K562 (cell line): ENCODE measurements around the gene SEMA3A.

ENCODE experiments used
- CEBPB ChIP-seq: fragments of 450-650 bp; IDR thresholded peaks from 2 replicates; pipeline ENCODE4 v1.6.1; 2016; ENCODE audit warnings: missing genetic modification characterization, missing compliant biosample characterization
- CTCF ChIP-seq, 3 experiments: IDR thresholded peaks in 2 of 3; conservative IDR thresholded peaks in 1 of 3; 2 replicates each; pipeline ENCODE4 v1.5.1; 2011 to 2012; ENCODE audit warnings: low read length in 3 of 3, mild to moderate bottlenecking in 3 of 3, control low read depth in 2 of 3, improper control_type of control experiment in 1 of 3, inconsistent platforms in 1 of 3, low read depth in 1 of 3, mixed read lengths in 1 of 3, moderate library complexity in 1 of 3; ENCODE audit not compliant: insufficient read depth in 2 of 3
- MAX ChIP-seq: sonication (generic); formaldehyde crosslinking; IDR thresholded peaks from 2 replicates; pipeline ENCODE4 v1.9.0; 2022; ENCODE audit warnings: mild to moderate bottlenecking, missing genetic modification reagents
- MGA ChIP-seq: fragments of 450-650 bp; IDR thresholded peaks from 2 replicates; pipeline ENCODE4 v1.6.1; 2016; ENCODE audit warnings: mild to moderate bottlenecking, moderate library complexity
- TAL1 ChIP-seq: fragments of 450-650 bp; IDR thresholded peaks from 2 replicates; pipeline ENCODE4 v1.6.1; 2016; ENCODE audit warnings: mild to moderate bottlenecking
- TEAD4 ChIP-seq, 2 experiments: sonication (generic) in 1 of 2; formaldehyde crosslinking in 1 of 2; IDR thresholded peaks; 2 replicates each; pipeline versions ENCODE4 v1.6.1 to v1.8.0; 2012 to 2022; ENCODE audit warnings: borderline replicate concordance in 1 of 2, inconsistent platforms in 1 of 2, low read length in 1 of 2, mild to moderate bottlenecking in 1 of 2, missing genetic modification reagents in 1 of 2

GRCh38 chr7:84027678-84028077, 166.9 kb downstream of the SEMA3A start:
- TF ChIP-seq TAL1 = no peak
- TF ChIP-seq MGA = no peak
- peak; percentile 56 for TF ChIP-seq CEBPB
- TF ChIP-seq TEAD4 (IDR thresholded peaks at IDR 0.05; ENCODE audit: low read length) = no peak
- no peak for TF ChIP-seq TEAD4 (CRISPR knock-in tag; IDR thresholded peaks at IDR 0.05; ENCODE audit: borderline replicate concordance)
- no peak for TF ChIP-seq CTCF (IDR thresholded peaks at IDR 0.05 in 2 of 3, conservative IDR thresholded peaks at IDR 0.05 in 1 of 3; ENCODE audit: insufficient read depth in 2 of 3, low read depth in 1 of 3, low read length in 3 of 3)
- TF ChIP-seq MAX (CRISPR knock-in tag) = no peak
